HepG2 (cell line): Measurements from ENCODE around the gene FAM222A. TPM values are rescaled to one million over a fixed set of nuclear protein-coding genes. Genes with fewer than 3 reads are reported as not detected.

Experiments used
- BCL6 ChIP-seq: IDR thresholded peaks from 2 replicates; pipeline ENCODE4 v1.6.1; 2016; ENCODE audit warnings: missing genetic modification reagents, missing compliant biosample characterization
- EP300 ChIP-seq, 3 experiments: sonication (generic) in 1 of 3; formaldehyde crosslinking in 1 of 3; IDR thresholded peaks; 2 replicates each; pipeline versions ENCODE4 v1.5.1 to v1.6.1; 2011 to 2020; ENCODE audit warnings: low read depth in 2 of 3, low read length in 2 of 3, borderline replicate concordance in 1 of 3, improper control_type of control experiment in 1 of 3, mild to moderate bottlenecking in 1 of 3, missing genetic modification reagents in 1 of 3, moderate library complexity in 1 of 3
- MIER3 ChIP-seq: IDR thresholded peaks from 2 replicates; pipeline ENCODE4 v1.6.1; 2016; ENCODE audit warnings: missing compliant biosample characterization, borderline replicate concordance
- NFKB2 ChIP-seq: sonication (generic); formaldehyde crosslinking; IDR thresholded peaks from 2 replicates; pipeline ENCODE4 v1.4.0; 2020; ENCODE audit warnings: missing genetic modification reagents, borderline replicate concordance
- SMARCE1 ChIP-seq: fragments of 450-650 bp; IDR thresholded peaks from 2 replicates; pipeline ENCODE4 v1.6.1; 2017; ENCODE audit warnings: borderline replicate concordance
- SRSF9 ChIP-seq: fragments of 200-400 bp; formaldehyde crosslinking; IDR thresholded peaks from 2 replicates; pipeline ENCODE4 v1.6.1; 2018; ENCODE audit warnings: borderline replicate concordance, mild to moderate bottlenecking, low read depth, low read length; ENCODE audit not compliant: insufficient read depth, poor library complexity, severe bottlenecking
- TAF15 ChIP-seq: fragments of 200-400 bp; formaldehyde crosslinking; IDR thresholded peaks from one replicate; pipeline ENCODE4 v1.6.1; 2018; ENCODE audit warnings: mild to moderate bottlenecking, low read depth, low read length; ENCODE audit not compliant: poor library complexity, severe bottlenecking
- ZMYM3 ChIP-seq: sonication (generic); formaldehyde crosslinking; IDR thresholded peaks from 2 replicates; pipeline ENCODE4 v1.5.1; 2020; ENCODE audit warnings: mild to moderate bottlenecking, missing genetic modification reagents
- ZNF333 ChIP-seq: sonication (generic); formaldehyde crosslinking; IDR thresholded peaks from 2 replicates; pipeline ENCODE4 v1.4.0; 2020; ENCODE audit warnings: mild to moderate bottlenecking, missing genetic modification reagents, borderline replicate concordance
- ZNF335 ChIP-seq: sonication (generic); formaldehyde crosslinking; IDR thresholded peaks from 2 replicates; pipeline ENCODE4 v1.4.0; 2020; ENCODE audit warnings: missing genetic modification reagents
- ZNF546 ChIP-seq: sonication (generic); formaldehyde crosslinking; conservative IDR thresholded peaks from 2 replicates; pipeline ENCODE4 v1.8.1; 2023; ENCODE audit warnings: mild to moderate bottlenecking, missing genetic modification reagents
- ZNF589 ChIP-seq: sonication (generic); formaldehyde crosslinking; conservative IDR thresholded peaks from 2 replicates; pipeline ENCODE4 v1.8.0; 2022; ENCODE audit warnings: mild to moderate bottlenecking, moderate library complexity, missing genetic modification reagents
- polyA plus RNA-seq, 8 experiments: library from polyadenylated mRNA; depleted of rRNA in 3 of 8; stranded (reverse) in 7 of 8; unstranded in 1 of 8; fragments of >200 nt; fragmentation: Illumina TruSeq in 4 of 8; extraction: Trizol in 4 of 8; gene quantifications; 2 replicates each; pipeline versions ENCODE4 v1.2.1 to v1.2.3, GENCODE V29; 2011 to 2016; ENCODE audit warnings: low read depth in 4 of 8, missing spikeins in 1 of 8, mixed read lengths in 1 of 8; ENCODE audit not compliant: insufficient read depth in 1 of 8
- total RNA-seq, 5 experiments: library from RNA; depleted of rRNA; stranded (reverse); fragments of >200 nt; fragmentation: Illumina TruSeq; extraction: Trizol; gene quantifications; 2 replicates each; pipeline ENCODE4 v1.2.3, GENCODE V29; 2016; ENCODE audit warnings: low read depth in 1 of 5
- TF ChIP-seq, protein P1 (sequence below): sonication (generic); formaldehyde crosslinking; IDR thresholded peaks from 2 replicates; pipeline ENCODE4 v1.4.0; 2020; ENCODE audit warnings: missing genetic modification reagents
- TF ChIP-seq, protein P2 (sequence below): sonication (generic); formaldehyde crosslinking; IDR thresholded peaks from 2 replicates; pipeline ENCODE4 v1.4.0; 2020; ENCODE audit warnings: missing genetic modification reagents, mild to moderate bottlenecking, borderline replicate concordance
- TF ChIP-seq, protein P3 (sequence below): sonication (generic); formaldehyde crosslinking; IDR thresholded peaks from 2 replicates; pipeline ENCODE4 v1.8.1; 2023; ENCODE audit warnings: mild to moderate bottlenecking, moderate library complexity, missing genetic modification reagents
- TF ChIP-seq, protein P4 (sequence below): sonication (generic); formaldehyde crosslinking; IDR thresholded peaks from 2 replicates; pipeline ENCODE4 v1.5.0; 2020; ENCODE audit warnings: missing genetic modification reagents
- TF ChIP-seq, protein P5 (sequence below): sonication (generic); formaldehyde crosslinking; IDR thresholded peaks from 2 replicates; pipeline ENCODE4 v1.5.0; 2020; ENCODE audit warnings: mild to moderate bottlenecking, missing genetic modification reagents, borderline replicate concordance

FAM222A gene
- total and polyA plus RNA-seq, 2 of the 13 experiments (the other 11 are each of a cell fraction or from before 2014, with no cell fraction given): 2.7 to 9.6 TPM

DNA sequence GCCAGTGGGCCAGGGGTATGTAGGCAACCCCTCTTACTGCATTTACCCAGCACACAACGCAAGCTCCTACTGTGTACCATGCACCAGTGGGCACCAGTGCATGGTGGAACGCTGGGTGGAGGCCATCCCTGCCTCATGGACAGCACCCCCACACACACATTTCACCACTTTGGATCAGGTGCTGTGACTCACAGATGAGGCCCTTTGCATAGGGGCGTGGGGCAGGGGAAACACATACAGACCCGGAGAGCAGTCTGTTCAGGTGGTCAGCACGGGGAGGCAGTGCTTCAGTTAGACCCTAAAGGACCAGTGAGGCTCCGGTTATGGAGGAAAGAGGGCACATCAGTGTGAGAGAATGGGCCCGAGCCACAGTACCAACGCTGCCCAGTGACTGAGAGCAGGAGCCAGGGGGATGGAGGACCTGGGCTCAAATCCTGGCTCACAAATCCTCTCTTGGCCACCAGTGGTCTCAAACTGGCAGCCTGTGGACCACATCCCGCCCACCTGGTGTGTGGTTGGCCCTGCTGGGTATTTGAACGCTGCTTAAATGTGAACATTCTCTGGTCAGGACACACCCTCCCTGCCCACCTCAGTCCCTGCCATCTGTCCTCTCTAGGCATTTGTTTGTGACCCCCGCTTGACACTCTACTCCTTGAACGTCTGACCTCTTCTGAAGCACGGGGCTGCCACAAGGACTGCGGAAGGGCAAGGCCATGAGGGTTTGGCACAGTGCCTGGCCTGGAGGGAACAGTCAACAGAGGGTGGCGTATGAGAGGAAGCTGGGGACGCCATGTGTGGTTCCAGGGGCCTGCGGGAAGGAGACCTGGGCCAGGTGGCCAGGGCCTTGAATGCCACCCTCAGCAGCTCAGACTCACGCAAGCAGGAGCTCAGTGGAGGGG is 46.7 kb downstream of the FAM222A start (continued):
- TF ChIP-seq, protein P1, sequence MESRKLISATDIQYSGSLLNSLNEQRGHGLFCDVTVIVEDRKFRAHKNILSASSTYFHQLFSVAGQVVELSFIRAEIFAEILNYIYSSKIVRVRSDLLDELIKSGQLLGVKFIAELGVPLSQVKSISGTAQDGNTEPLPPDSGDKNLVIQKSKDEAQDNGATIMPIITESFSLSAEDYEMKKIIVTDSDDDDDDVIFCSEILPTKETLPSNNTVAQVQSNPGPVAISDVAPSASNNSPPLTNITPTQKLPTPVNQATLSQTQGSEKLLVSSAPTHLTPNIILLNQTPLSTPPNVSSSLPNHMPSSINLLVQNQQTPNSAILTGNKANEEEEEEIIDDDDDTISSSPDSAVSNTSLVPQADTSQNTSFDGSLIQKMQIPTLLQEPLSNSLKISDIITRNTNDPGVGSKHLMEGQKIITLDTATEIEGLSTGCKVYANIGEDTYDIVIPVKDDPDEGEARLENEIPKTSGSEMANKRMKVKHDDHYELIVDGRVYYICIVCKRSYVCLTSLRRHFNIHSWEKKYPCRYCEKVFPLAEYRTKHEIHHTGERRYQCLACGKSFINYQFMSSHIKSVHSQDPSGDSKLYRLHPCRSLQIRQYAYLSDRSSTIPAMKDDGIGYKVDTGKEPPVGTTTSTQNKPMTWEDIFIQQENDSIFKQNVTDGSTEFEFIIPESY: peak; percentile 22; the same call in 1 of the 2 replicates
- TF ChIP-seq BCL6 (CRISPR knock-in tag) (peak; percentile 85), ZNF335 (CRISPR knock-in tag) (no peak), NFKB2 (CRISPR knock-in tag) (no peak; the same call in 1 of the 2 replicates), SMARCE1 (no peak), ZNF333 (CRISPR knock-in tag) (no peak), ZMYM3 (CRISPR knock-in tag) (0 out of 2 replicates have a peak, but pooled peaks have one; percentile 35), SRSF9 (no peak), TAF15 (no peak), MIER3 (CRISPR knock-in tag) (no peak), ZNF589 (CRISPR knock-in tag) (no peak), ZNF546 (CRISPR knock-in tag) (no peak), EP300 (IDR thresholded peaks at IDR 0.05; ENCODE audit: low read depth in 2 of 2, low read length in 2 of 2) (peak in 1 of 2 experiments; percentile 38; a peak in 2 of 4 replicates), EP300 (CRISPR knock-in tag; IDR thresholded peaks at IDR 0.05; ENCODE audit: borderline replicate concordance) (peak; percentile 14; the same call in 1 of the 2 replicates)
- TF ChIP-seq, protein P2, sequence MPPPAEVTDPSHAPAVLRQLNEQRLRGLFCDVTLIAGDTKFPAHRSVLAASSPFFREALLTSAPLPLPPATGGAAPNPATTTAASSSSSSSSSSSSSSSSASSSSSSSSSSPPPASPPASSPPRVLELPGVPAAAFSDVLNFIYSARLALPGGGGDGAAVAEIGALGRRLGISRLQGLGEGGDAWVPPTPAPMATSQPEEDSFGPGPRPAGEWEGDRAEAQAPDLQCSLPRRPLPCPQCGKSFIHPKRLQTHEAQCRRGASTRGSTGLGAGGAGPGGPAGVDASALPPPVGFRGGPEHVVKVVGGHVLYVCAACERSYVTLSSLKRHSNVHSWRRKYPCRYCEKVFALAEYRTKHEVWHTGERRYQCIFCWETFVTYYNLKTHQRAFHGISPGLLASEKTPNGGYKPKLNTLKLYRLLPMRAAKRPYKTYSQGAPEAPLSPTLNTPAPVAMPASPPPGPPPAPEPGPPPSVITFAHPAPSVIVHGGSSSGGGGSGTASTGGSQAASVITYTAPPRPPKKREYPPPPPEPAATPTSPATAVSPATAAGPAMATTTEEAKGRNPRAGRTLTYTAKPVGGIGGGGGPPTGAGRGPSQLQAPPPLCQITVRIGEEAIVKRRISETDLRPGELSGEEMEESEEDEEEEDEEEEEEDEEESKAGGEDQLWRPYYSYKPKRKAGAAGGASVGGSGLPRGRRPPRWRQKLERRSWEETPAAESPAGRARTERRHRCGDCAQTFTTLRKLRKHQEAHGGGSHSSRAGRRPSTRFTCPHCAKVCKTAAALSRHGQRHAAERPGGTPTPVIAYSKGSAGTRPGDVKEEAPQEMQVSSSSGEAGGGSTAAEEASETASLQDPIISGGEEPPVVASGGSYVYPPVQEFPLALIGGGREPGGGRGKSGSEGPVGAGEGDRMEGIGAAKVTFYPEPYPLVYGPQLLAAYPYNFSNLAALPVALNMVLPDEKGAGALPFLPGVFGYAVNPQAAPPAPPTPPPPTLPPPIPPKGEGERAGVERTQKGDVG (CRISPR knock-in tag): 0 out of 2 replicates have a peak, but pooled peaks have one; percentile 45
- TF ChIP-seq, protein P3, sequence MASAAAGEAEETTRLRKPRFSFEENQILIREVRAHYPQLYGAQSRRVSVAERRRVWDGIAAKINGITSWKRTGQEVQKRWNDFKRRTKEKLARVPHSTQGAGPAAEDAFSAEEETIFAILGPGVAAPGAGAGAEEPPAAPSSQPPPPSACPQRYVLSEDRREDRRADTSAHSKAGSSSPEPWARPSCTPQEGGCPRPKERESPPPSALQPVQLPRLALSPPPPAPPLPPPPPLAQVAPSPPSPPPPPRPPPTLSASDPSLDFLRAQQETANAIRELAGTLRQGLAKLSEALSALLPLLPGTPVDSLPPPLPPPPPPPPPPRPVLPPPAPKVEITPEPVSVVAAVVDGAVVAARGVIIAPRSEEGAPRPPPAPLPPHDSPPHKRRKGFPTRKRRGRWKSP (CRISPR knock-in tag): no peak
- TF ChIP-seq, protein P4, sequence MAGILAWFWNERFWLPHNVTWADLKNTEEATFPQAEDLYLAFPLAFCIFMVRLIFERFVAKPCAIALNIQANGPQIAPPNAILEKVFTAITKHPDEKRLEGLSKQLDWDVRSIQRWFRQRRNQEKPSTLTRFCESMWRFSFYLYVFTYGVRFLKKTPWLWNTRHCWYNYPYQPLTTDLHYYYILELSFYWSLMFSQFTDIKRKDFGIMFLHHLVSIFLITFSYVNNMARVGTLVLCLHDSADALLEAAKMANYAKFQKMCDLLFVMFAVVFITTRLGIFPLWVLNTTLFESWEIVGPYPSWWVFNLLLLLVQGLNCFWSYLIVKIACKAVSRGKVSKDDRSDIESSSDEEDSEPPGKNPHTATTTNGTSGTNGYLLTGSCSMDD (CRISPR knock-in tag): no peak
- TF ChIP-seq, protein P5, sequence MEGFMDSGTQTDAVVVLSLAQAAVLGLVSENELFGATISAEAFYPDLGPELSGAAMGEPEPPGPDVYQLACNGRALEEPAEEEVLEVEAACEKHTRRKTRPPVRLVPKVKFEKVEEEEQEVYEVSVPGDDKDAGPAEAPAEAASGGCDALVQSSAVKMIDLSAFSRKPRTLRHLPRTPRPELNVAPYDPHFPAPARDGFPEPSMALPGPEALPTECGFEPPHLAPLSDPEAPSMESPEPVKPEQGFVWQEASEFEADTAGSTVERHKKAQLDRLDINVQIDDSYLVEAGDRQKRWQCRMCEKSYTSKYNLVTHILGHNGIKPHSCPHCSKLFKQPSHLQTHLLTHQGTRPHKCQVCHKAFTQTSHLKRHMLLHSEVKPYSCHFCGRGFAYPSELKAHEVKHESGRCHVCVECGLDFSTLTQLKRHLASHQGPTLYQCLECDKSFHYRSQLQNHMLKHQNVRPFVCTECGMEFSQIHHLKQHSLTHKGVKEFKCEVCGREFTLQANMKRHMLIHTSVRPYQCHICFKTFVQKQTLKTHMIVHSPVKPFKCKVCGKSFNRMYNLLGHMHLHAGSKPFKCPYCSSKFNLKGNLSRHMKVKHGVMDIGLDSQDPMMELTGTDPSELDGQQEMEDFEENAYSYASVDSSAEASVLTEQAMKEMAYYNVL (CRISPR knock-in tag): no peak
